DND-41 (cell line): Measurements from ENCODE around the gene FBXO41.

ENCODE experiments used
- ATAC-seq: fragments of 200-7000 bp; cut with Tn5 transposase; 3 replicates; pipeline ENCODE4 v1.9.1; 2021; ENCODE audit warnings: low read depth; ENCODE audit not compliant: insufficient read depth
- DNase-seq: peaks from one replicate; pipeline ENCODE4 v3.0.0-alpha.2; 2020
- H2AFZ ChIP-seq: 2 replicates; pipeline ENCODE4 v1.6.0; 2012; ENCODE audit warnings: low read depth, low read length
- H3K27ac ChIP-seq: 2 replicates; pipeline ENCODE4 v1.5.1; 2012; ENCODE audit warnings: low read length, inconsistent platforms
- H3K27me3 ChIP-seq: fragments of 200-600 bp; sonication (generic); 2 replicates; pipeline ENCODE4 v1.6.0; 2012; ENCODE audit warnings: low read length, mild to moderate bottlenecking, inconsistent platforms; ENCODE audit not compliant: insufficient read depth, poor library complexity
- H3K36me3 ChIP-seq: 2 replicates; pipeline ENCODE4 v1.5.1; 2012; ENCODE audit warnings: low read length, inconsistent platforms; ENCODE audit not compliant: insufficient read depth
- H3K4me1 ChIP-seq: 2 replicates; pipeline ENCODE4 v1.5.1; 2012; ENCODE audit warnings: mild to moderate bottlenecking, low read length; ENCODE audit not compliant: insufficient read depth
- H3K4me2 ChIP-seq: 2 replicates; pipeline ENCODE4 v1.6.0; 2012; ENCODE audit warnings: mild to moderate bottlenecking, moderate library complexity, low read length, inconsistent platforms; ENCODE audit not compliant: insufficient read depth
- H3K4me3 ChIP-seq, 2 experiments: fragments of 200-600 bp in 1 of 2; shearing (Covaris generic) in 1 of 2; 2 replicates each; pipeline ENCODE4 v1.5.1; 2012 to 2016; ENCODE audit warnings: inconsistent platforms in 2 of 2, low read length in 2 of 2, mild to moderate bottlenecking in 2 of 2, low read depth in 1 of 2, moderate library complexity in 1 of 2
- H3K79me2 ChIP-seq: 2 replicates; pipeline ENCODE4 v1.6.0; 2012; ENCODE audit warnings: low read length, inconsistent platforms; ENCODE audit not compliant: insufficient read depth
- H3K9ac ChIP-seq: 2 replicates; pipeline ENCODE4 v1.6.0; 2012; ENCODE audit warnings: low read depth, mild to moderate bottlenecking, inconsistent platforms, low read length, moderate library complexity
- H3K9me3 ChIP-seq: 2 replicates; pipeline ENCODE4 v1.5.1; 2012; ENCODE audit warnings: low read length, moderate library complexity, mild to moderate bottlenecking, inconsistent platforms; ENCODE audit not compliant: insufficient read depth, severe bottlenecking
- H4K20me1 ChIP-seq: 2 replicates; pipeline ENCODE4 v1.6.0; 2012; ENCODE audit warnings: low read length; ENCODE audit not compliant: insufficient read depth
- EZH2 ChIP-seq: IDR thresholded peaks from 3 replicates; pipeline ENCODE4 v1.6.1; 2012; ENCODE audit warnings: borderline replicate concordance, low read depth, mild to moderate bottlenecking, moderate library complexity, low read length, inconsistent platforms; ENCODE audit not compliant: severe bottlenecking
- TF ChIP-seq, protein P1 (sequence below): IDR thresholded peaks from 2 replicates; pipeline ENCODE4 v1.5.1; 2012; ENCODE audit warnings: borderline replicate concordance, low read length, moderate library complexity, mild to moderate bottlenecking; ENCODE audit not compliant: poor library complexity, severe bottlenecking; ENCODE audit errors: extremely low read depth

Gene FBXO41

DNA sequence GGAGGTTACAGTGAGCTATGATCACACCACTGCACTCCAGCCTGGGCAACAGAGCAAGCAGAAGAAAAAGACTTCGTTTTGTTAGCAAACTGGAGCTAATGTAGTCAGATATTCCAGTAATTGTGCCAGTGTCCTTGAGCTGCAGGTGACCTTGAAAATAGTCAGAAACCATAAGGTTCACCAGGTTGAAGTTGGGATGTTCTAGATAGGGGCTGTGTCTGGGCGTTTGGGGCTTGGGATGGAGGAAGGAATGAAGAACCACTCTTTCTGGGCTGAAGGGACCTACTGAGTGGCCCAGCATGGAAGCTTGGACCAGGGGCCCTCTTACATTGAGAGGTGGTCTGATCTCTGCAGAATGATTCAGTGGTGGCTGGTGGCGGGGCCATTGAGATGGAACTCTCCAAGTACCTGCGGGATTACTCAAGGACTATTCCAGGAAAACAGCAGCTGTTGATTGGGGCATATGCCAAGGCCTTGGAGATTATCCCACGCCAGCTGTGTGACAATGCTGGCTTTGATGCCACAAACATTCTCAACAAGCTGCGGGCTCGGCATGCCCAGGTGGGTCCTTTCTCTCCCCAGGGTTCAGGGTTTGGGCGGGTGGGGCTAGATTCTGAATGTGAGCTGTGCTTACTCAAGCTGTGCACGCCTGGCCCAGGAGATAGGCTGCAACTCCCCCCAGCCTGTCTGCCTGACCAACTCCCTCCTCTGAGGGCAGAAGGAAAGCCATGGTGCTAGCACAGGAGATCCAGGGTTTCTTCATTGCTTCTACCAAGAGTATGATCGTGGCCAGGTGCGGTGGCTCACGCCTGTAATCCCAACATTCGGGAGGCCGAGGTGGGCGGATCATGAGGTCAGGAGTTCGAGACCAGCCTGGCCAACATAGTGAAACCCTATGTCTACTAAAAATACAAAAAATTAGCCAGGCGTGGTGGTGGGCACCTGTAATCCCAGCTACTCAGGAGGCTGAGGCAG is 33.1 kb downstream of the FBXO41 start:
- Histone ChIP-seq H3K4me1 (no peaks in the 10 kb centered on the region), H3K79me2 (peaks cover 10% of the 10 kb centered on the region; the same call in 1 of the 2 replicates), H2AFZ (no peak overlapping the region), H3K4me2 (no peak overlapping the region), H3K27me3 (no peaks in the 10 kb centered on the region), H3K27ac (no peak overlapping the region), H3K9ac (no peak overlapping the region), H3K4me3 (no peak overlapping the region), H3K9me3 (no peaks in the 10 kb centered on the region), H3K36me3 (peaks cover 97% of the 10 kb centered on the region), H4K20me1 (peaks cover 55% of the 10 kb centered on the region)
- ATAC-seq, result no peak
- no peak for DNase-seq
- no peak for TF ChIP-seq EZH2
- TF ChIP-seq, protein P1, sequence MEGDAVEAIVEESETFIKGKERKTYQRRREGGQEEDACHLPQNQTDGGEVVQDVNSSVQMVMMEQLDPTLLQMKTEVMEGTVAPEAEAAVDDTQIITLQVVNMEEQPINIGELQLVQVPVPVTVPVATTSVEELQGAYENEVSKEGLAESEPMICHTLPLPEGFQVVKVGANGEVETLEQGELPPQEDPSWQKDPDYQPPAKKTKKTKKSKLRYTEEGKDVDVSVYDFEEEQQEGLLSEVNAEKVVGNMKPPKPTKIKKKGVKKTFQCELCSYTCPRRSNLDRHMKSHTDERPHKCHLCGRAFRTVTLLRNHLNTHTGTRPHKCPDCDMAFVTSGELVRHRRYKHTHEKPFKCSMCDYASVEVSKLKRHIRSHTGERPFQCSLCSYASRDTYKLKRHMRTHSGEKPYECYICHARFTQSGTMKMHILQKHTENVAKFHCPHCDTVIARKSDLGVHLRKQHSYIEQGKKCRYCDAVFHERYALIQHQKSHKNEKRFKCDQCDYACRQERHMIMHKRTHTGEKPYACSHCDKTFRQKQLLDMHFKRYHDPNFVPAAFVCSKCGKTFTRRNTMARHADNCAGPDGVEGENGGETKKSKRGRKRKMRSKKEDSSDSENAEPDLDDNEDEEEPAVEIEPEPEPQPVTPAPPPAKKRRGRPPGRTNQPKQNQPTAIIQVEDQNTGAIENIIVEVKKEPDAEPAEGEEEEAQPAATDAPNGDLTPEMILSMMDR, result no peak

DNA sequence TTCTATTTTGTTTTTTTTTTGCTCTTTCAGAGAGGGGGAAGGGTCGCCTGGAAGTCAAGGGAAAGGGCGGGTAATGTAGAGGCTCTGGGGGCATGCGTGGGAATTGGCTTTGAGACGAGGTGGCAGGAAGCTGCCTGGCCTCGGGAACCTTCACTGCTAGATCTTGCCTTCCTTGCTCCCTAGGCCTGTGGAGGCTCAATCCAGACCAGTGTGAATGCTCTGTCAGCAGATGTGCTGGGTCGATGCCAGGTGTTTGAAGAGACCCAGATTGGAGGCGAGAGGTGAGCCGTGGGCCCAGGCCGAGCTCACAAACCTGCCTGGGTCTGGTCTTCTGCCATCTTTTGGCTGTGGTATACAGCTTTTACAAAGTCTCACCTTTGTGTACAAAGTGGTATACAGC is 34.6 kb downstream of the FBXO41 start:
- H3K36me3 ChIP-seq, result peaks cover 97% of the 10 kb centered on the region
- no peak for DNase-seq

DNA sequence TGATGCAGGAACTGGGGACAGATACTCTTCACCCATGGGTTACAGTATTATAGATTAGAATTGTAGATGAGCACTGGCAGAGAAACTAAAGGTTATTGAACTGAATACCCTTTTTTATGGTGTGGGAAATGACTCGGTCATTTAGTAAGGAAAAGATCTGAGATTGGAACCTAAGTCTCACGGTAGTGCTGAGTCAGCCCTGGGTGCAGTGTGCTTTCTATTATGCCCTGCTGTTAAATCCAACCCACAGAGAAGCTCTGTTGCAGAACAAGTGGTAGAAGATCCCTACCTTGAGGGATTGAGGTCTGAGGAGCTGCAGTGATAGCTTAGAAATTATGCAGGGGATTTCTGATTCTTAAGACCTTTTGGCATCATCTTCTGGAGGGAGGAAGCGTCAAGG is 37.4 kb downstream of the FBXO41 start:
- H3K36me3 ChIP-seq, result peaks cover 95% of the 10 kb centered on the region
- H3K4me3 ChIP-seq, result no peak overlapping the region
- H2AFZ ChIP-seq, result no peak overlapping the region
- H4K20me1 ChIP-seq, result peaks cover 67% of the 10 kb centered on the region
- H3K4me2 ChIP-seq, result no peak overlapping the region
- H3K27me3 ChIP-seq, result no peaks in the 10 kb centered on the region
- no peak for ATAC-seq
- no peak overlapping the region for H3K9ac ChIP-seq
- DNase-seq, result no peak
- peaks cover 48% of the 10 kb centered on the region for H3K79me2 ChIP-seq
- no peak for TF ChIP-seq EZH2
- TF ChIP-seq, protein P1, result no peak
- no peaks in the 10 kb centered on the region for H3K4me1 ChIP-seq
- no peak overlapping the region for H3K27ac ChIP-seq
- H3K9me3 ChIP-seq, result no peaks in the 10 kb centered on the region

More for the DNA sequence above, 34.6 kb downstream of the FBXO41 start:
- no peaks in the 10 kb centered on the region for H3K9me3 ChIP-seq
- no peak overlapping the region for H3K9ac ChIP-seq
- H3K27ac ChIP-seq, result no peak overlapping the region
- peaks cover 23% of the 10 kb centered on the region; the same call in 1 of the 2 replicates for H3K79me2 ChIP-seq
- ATAC-seq, result no peak
- peaks cover 56% of the 10 kb centered on the region for H4K20me1 ChIP-seq
- H3K4me1 ChIP-seq, result no peaks in the 10 kb centered on the region
- H3K27me3 ChIP-seq, result no peaks in the 10 kb centered on the region
- no peak overlapping the region for H3K4me3 ChIP-seq
- no peak overlapping the region for H3K4me2 ChIP-seq
- TF ChIP-seq EZH2, result no peak
- TF ChIP-seq, protein P1, result no peak
- no peak overlapping the region for H2AFZ ChIP-seq
